GM19099 (cell line): ENCODE results near the gene CLTB.

Experiments used
- POLR2A ChIP-seq: IDR thresholded peaks from 3 replicates; pipeline ENCODE4 v1.6.1; 2011; ENCODE audit warnings: low read depth; ENCODE audit not compliant: insufficient read length; ENCODE audit errors: extremely low read depth

Gene CLTB

GRCh38 chr5:176414704-176415103 is 1.6 kb downstream of the CLTB start:
- TF ChIP-seq POLR2A, result no peak

- TF ChIP-seq POLR2A, result no peak
Measured at GRCh38 chr5:176413709-176414191, 2.6 kb downstream of the CLTB start.

DNA sequence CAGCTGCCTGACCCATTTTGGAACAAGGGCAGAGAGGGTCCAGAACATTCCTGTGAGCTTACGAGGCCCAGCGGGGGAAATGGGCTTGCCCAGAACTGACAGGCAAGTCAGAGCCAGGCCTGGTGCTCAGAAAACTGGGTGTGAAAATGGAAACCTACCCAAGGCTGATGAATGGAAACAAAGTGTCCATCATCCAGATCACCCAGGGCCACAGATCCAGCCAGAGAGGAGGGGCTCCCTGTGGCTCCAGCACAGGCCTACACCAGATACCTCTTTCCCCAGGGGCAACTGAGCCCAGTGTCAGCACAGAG is 3.1 kb downstream of the CLTB start:
- no peak for TF ChIP-seq POLR2A

- TF ChIP-seq POLR2A, result no peak
Measured at GRCh38 chr5:176412517-176413254, 3.7 kb downstream of the CLTB start.

DNA sequence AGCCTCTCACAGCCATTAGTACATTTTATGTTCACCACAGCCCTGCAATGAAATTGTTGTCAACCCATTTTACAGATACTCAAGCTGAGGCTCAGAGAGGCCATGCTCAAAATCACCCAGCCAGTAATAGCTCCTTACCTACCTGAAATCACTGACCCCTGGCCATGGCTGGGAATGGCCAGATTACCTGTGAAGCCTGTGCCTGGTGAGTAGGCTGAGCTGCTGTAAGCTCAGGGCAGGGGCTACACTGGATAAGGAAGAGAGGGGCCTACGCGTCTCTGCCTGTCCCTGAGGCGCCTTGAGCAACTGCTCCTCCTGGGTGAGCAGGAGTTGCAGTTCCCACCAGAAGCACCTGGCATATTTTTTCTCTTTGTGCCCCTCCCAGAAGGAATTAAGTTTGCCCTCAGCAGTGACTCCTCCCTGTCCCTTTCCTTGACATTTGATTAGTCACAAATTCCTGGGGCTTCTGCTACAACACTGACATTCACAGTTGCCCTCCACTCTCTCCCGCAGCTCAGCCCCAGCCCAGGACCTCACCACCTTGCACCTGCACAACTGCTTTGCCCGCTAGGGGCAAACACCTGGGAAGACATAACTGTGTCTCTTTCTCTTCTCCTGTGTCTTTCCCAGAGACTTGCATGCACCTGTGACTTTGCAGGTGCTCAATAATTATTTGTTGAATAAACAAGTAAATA is 5.7 kb downstream of the CLTB start:
- TF ChIP-seq POLR2A, result no peak

DNA sequence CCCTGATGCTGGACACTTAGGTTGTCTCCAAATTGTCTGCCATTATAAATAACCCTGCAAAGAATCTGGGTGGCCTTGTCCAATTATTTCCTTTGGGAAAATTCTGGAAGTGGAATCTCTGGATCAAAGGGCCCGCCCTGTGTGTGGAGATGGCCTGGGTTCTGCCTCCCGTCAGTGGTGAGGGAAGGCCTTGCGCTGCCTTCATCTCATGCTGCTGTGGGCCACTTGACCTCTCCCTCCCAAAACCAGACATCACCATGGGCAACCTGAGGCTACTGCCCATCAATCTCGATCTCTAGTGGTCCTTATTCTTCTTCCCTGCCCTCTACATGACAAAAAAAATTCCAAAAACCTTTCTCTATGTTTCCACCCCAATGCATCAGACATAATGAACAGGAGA is 6.6 kb downstream of the CLTB start:
- no peak for TF ChIP-seq POLR2A

DNA sequence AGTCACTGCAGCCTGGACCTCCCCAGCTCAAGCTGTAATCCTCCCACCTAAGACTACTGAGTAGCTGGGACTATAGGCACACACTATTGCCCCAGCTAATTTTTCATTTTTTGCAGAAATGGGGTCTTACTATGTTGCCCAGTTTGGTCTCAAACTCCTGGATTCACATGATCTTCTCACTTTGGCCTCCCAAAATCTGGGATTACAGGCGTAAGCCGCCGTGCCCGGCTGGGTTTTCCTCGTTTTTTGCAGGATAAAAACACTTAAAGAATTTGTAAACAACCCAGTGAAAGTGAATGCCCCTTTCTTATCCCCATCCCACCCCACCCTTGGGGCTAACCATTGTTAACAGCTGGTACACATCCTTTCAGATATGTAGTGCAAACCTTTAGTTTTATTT is 7.7 kb downstream of the CLTB start:
- TF ChIP-seq POLR2A, result no peak

- no peak for TF ChIP-seq POLR2A
Measured at GRCh38 chr5:176407456-176408251, 8.7 kb downstream of the CLTB start.

- no peak for TF ChIP-seq POLR2A
Measured at GRCh38 chr5:176406436-176407052, 9.8 kb downstream of the CLTB start.

- TF ChIP-seq POLR2A, result no peak
Measured at GRCh38 chr5:176405656-176406435, 10.5 kb downstream of the CLTB start.

- TF ChIP-seq POLR2A, result no peak
Measured at GRCh38 chr5:176401281-176402205, 14.8 kb downstream of the CLTB start.

DNA sequence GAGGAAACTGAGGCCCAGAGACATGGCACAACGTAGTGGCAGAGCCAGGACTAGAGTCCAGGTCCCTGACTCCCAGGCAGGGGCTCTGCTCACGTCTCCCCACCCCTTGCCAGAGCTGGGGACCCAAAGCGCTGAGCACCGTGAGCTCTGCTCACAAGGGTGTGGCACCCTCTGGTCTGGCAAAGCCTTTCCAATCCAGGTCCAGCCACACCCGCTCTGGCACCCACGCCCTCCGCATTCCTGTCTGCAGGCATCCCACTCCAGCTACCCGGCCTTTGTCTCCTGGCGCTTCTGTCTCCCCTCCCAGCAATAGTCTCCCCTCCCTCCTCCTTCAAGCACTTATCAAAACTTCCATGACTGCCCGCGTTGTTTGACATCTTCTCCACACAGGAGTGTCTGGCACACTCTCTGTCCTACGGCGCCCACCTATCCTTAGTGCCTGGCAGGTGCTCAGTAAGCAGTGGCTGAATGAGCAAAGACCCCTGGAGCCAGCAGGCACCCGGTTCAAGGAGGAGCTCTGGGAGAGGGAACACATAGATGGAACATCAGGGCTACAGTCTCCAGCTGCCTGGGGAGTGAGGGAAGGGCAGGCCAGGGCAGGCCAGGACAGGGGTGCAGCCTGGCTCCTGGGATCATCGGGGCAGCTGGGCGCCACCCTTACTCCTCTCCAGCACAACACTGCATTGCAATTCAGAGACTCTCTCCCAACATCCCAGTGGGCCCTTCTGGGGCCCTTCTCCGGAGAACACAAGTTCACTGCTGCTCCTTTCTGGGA is 15.8 kb downstream of the CLTB start:
- no peak for TF ChIP-seq POLR2A
